NCI-H345 treated with DMSO at 0.1 percent for 48 hours (cell line): ENCODE results near the gene TTC3.

Source experiments
- DNase-seq: peaks from one replicate; lab custom pipeline; 2025; ENCODE audit not compliant: unreplicated experiment; lab: John Stamatoyannopoulos, UW

Gene TTC3

DNA sequence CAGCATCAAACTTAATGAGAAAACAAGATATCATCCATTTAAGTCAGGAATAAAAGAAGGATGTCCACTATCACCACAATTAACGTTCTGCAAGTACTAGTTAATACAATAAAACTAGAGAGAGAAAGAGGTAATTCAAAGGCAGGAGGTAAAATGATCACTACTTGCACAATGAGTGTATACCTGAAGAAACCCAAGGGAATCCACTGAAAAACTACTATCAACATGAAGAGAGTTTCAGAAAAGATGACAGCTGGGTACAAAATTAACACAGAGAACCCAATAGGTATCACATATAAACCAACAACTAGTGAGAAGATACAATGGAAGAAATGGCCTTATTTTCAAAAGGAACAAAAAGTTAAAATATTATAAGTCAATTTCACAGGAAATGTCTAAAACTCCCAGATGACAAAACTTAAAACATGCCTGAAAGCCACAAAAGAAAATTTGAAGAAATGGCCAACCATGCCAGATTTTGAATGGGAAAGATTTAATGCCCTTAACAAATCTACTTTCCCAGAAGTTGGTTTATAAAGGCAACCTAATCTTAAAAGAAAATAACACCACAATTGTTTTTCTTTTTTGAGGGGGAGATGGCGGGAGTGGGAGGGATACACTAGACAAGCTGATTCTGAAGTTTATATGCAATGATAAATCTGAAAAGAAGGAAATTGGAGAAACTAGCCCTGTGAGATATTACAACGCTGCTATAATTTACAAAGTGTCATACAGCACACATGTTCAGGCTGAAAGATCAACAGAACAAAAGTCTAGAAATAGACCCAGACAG is 176.3 kb downstream of the TTC3 start:
- no peak for DNase-seq

DNA sequence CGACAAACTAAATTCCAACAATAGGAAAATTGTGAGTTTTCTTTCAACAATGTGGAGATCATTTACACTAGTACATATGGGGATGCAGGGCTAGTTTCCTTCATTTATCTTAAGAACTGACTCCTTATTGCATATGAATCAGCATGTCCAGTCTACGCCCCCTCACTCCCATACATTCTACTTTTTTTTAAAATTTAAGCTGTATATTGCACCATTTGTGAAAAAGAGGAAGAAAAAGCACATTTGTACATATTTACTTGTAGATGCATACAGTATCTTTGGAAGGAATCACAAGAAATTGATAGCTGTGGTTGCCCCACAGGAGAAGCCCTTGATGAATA is 178.2 kb downstream of the TTC3 start:
- DNase-seq = no peak
